Measurements from ENCODE around the gene ALOX15B.
"Not testable (repeated sequence)": the region's sequence is repeated elsewhere in the genome, so short reads cannot be mapped to it uniquely, and the experiment has no call there.

DNA sequence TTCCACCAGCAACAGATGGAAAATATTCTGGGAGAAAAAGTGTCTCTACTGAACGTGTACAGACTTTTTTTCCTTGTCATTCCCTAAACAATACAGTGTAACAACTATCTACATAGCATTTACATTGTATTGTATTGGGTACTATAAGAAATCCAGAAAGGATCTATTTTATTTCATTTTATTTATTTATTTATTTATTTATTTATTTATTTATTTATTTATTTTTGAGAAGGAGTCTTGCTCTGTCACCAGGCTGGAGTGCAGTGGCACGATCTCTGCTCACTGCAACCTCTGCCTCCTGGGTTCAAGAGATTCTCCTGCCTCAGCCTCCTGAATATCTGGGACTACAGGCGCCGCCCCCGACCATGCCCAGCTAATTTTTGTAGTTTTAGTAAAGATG lies 39.1 kb downstream of the ALOX15B start:
- TF ChIP-seq, protein P1, sequence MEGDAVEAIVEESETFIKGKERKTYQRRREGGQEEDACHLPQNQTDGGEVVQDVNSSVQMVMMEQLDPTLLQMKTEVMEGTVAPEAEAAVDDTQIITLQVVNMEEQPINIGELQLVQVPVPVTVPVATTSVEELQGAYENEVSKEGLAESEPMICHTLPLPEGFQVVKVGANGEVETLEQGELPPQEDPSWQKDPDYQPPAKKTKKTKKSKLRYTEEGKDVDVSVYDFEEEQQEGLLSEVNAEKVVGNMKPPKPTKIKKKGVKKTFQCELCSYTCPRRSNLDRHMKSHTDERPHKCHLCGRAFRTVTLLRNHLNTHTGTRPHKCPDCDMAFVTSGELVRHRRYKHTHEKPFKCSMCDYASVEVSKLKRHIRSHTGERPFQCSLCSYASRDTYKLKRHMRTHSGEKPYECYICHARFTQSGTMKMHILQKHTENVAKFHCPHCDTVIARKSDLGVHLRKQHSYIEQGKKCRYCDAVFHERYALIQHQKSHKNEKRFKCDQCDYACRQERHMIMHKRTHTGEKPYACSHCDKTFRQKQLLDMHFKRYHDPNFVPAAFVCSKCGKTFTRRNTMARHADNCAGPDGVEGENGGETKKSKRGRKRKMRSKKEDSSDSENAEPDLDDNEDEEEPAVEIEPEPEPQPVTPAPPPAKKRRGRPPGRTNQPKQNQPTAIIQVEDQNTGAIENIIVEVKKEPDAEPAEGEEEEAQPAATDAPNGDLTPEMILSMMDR (IDR thresholded peaks at IDR 0.05), result not testable (repeated sequence)
- not testable (repeated sequence) for TF ChIP-seq POLR2A (IDR thresholded peaks at IDR 0.05)

Measured in prostate gland (tissue), 2 donors.